Stromal cell of bone marrow (primary cell): ENCODE data around the gene LRRC10.

Source experiments
- DNase-seq: peaks from one replicate; pipeline ENCODE4 v3.0.0-alpha.2; 2012; ENCODE audit warnings: low read depth

LRRC10 gene

DNA sequence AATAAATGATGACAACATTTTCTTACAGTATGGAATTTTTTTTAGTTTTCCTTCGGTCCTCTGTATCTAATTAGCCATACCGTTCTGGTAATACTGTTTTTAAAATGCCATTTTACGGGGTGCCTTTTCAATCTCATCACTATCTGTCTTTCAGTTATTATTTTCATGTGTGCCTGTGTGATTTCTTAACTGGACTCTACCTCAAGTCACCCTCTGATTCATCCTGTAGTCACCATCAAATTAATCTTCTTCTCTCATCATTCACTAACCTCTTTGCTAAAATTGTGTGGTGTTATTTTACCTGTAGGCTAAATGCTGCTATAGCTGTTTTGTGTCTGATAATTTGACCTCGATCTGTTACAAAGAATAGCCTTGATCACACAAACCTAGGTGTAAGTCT is 41.5 kb downstream of the LRRC10 start:
- no peak for DNase-seq

DNA sequence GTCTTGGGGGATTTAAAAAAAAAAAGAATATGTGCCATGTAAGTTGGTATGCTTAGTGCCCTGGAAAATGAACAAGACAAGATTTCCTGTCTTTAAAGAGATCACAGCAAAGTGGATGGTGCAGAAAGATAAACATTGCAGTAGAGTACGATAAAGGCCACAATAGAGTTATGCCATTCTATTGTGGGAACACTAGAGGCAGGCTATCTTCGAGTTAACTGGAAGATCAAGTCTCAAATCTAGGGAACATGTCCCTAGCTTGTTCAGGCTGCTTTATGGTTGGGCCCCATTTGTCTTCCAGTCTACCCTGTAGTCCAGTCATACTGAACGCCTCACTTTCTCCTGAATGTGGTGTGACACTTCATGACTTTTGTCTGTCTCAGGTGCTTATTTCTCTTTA is 44.1 kb downstream of the LRRC10 start:
- DNase-seq, result no peak

DNA sequence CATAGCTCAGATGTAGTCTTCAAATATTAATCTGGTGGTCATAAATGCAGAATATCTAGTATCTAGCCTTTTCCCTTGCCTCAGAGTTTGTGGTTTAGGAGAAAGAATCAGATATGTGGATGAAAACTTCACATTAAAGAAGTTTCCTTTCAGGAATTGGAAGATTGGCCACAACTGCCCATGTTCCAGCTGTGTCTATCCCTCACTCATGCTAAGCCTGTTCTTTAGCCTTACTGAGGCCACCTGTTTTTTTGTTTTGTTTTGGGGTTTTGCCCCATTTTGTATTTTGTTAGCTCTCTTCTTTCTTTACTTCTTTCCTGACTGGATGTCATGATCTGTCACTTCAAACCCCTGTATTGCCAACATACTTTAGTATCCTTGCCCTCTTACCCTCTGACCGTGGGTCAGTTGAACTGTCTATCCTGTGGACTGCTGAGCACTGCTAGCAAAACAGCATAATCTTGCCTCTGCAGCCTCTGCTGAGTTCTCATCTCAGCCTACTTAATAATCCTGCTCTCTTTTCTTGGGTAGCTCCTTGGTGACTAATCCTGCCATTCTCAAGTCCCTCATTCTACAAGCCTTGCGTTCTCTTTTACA is 47.4 kb downstream of the LRRC10 start:
- DNase-seq, result no peak
